H1 (cell line): Measurements from ENCODE around the gene SLC13A5. TPM values are rescaled to one million over a fixed set of nuclear protein-coding genes. Genes with fewer than 3 reads are reported as not detected.

ENCODE experiments used
- GABPA ChIP-seq: IDR thresholded peaks from 2 replicates; pipeline ENCODE4 v1.6.1; 2011; ENCODE audit warnings: mild to moderate bottlenecking, low read length, moderate library complexity, borderline replicate concordance; ENCODE audit not compliant: insufficient read depth
- polyA plus RNA-seq, 7 experiments: library from polyadenylated mRNA; depleted of rRNA in 3 of 7; stranded (reverse) in 5 of 7; unstranded in 2 of 7; fragments of >200 nt in 5 of 7; fragments of 200-250 nt in 2 of 7; gene quantifications; 1 replicate in 5 of 7; 2 replicates in 1 of 7; 4 replicates in 1 of 7; pipeline versions ENCODE4 v1.2.1 to v1.2.3, GENCODE V29; 2011 to 2013; ENCODE audit warnings: missing spikeins in 2 of 7, mixed read lengths in 2 of 7
- total RNA-seq: library from RNA; stranded (reverse); fragmentation: NEBNext Ultra II Directional; extraction: Animal tissue kit (Norgen Biotek cat#: 25700); gene quantifications from 2 replicates; pipeline ENCODE4 v1.2.1, GENCODE V29; 2021

The SLC13A5 gene
- total and polyA plus RNA-seq, 2 of the 8 experiments (the other 6 are each of a cell fraction or from before 2014, with no cell fraction given) = 2.1 to 2.6 TPM

GRCh38 chr17:6756425-6757031, 43.4 kb upstream of the SLC13A5 start (continued):
- TF ChIP-seq GABPA = no peak
